Neural progenitor cell (in vitro differentiated cells): ENCODE data around the gene BCL2L11. TPM values are rescaled to one million over a fixed set of nuclear protein-coding genes. Genes with fewer than 3 reads are reported as not detected.

ENCODE experiments used
- DNase-seq: peaks from one replicate; pipeline ENCODE4 v3.0.0-alpha.2; 2016; ENCODE audit warnings: low spot score
- H2AFZ ChIP-seq: fragments of 200-600 bp; sonication (generic); replicated peaks from 2 replicates; pipeline ENCODE4 v1.6.1; 2016; ENCODE audit warnings: antibody characterized with exemption
- H3F3A ChIP-seq: fragments of 200-600 bp; sonication (generic); 2 replicates; pipeline ENCODE4 v1.6.1; 2016; ENCODE audit warnings: antibody characterized with exemption, low read depth
- H3K27ac ChIP-seq: fragments of 200-600 bp; sonication (generic); 2 replicates; pipeline ENCODE4 v1.5.1; 2016; ENCODE audit warnings: mild to moderate bottlenecking
- H3K27me3 ChIP-seq: fragments of 200-600 bp; sonication (generic); 2 replicates; pipeline ENCODE4 v1.6.1; 2016; ENCODE audit warnings: mild to moderate bottlenecking, moderate library complexity
- H3K36me3 ChIP-seq: fragments of 200-600 bp; sonication (generic); 2 replicates; pipeline ENCODE4 v1.5.1; 2016
- H3K4me1 ChIP-seq: fragments of 200-600 bp; sonication (generic); 2 replicates; pipeline ENCODE4 v1.6.1; 2016; ENCODE audit warnings: mixed run types
- H3K4me2 ChIP-seq: fragments of 200-600 bp; sonication (generic); 2 replicates; pipeline ENCODE4 v1.6.1; 2016
- H3K4me3 ChIP-seq: fragments of 200-600 bp; sonication (generic); 2 replicates; pipeline ENCODE4 v1.5.1; 2016
- H3K79me2 ChIP-seq: fragments of 200-600 bp; sonication (generic); 2 replicates; pipeline ENCODE4 v1.6.1; 2016; ENCODE audit warnings: low read depth
- H3K9ac ChIP-seq: fragments of 200-600 bp; sonication (generic); 2 replicates; pipeline ENCODE4 v1.6.1; 2016
- H3K9me3 ChIP-seq: fragments of 200-600 bp; sonication (generic); 2 replicates; pipeline ENCODE4 v1.5.1; 2016; ENCODE audit warnings: low read depth
- H4K20me1 ChIP-seq: fragments of 200-600 bp; sonication (generic); 2 replicates; pipeline ENCODE4 v1.6.1; 2016; ENCODE audit warnings: low read depth
- H3K27ac Mint-ChIP-seq: 3 replicates; pipeline ENCODE4 v1.8.0; 2021; ENCODE audit warnings: mixed read lengths
- H3K27me3 Mint-ChIP-seq: 2 replicates; pipeline ENCODE4 v1.8.0; 2022; ENCODE audit warnings: low read depth, mild to moderate bottlenecking, inconsistent platforms, moderate library complexity, mixed read lengths; ENCODE audit not compliant: insufficient read depth
- H3K36me3 Mint-ChIP-seq: 3 replicates; pipeline ENCODE4 v1.8.0; 2021; ENCODE audit warnings: mixed read lengths
- H3K4me1 Mint-ChIP-seq: 3 replicates; pipeline ENCODE4 v1.8.0; 2021; ENCODE audit warnings: mixed read lengths
- H3K4me3 Mint-ChIP-seq: 3 replicates; pipeline ENCODE4 v1.8.0; 2021; ENCODE audit warnings: mild to moderate bottlenecking, moderate library complexity, mixed read lengths
- H3K9me3 Mint-ChIP-seq: 3 replicates; pipeline ENCODE4 v1.8.0; 2020; ENCODE audit warnings: mixed read lengths
- EZH2 ChIP-seq: fragments of 200-600 bp; sonication (generic); IDR thresholded peaks from 2 replicates; pipeline ENCODE4 v1.6.1; 2017; ENCODE audit warnings: antibody characterized with exemption, mild to moderate bottlenecking, moderate library complexity
- EZH2phosphoT487 ChIP-seq: fragments of 200-600 bp; sonication (generic); IDR thresholded peaks from 2 replicates; pipeline ENCODE4 v1.6.1; 2017; ENCODE audit warnings: antibody characterized with exemption
- total RNA-seq: library from RNA; depleted of rRNA; stranded (reverse); fragments of >200 nt; gene quantifications from 2 replicates; pipeline ENCODE4 v1.2.3, GENCODE V29; 2015; ENCODE audit warnings: low replicate concordance
- TF ChIP-seq, protein P1 (sequence below): fragments of 200-600 bp; sonication (generic); IDR thresholded peaks from 2 replicates; pipeline ENCODE4 v1.5.1; 2017; ENCODE audit warnings: antibody characterized with exemption, mild to moderate bottlenecking

Gene BCL2L11
- total RNA-seq, 1 donor from 2014 or later, result 46.9 TPM

DNA sequence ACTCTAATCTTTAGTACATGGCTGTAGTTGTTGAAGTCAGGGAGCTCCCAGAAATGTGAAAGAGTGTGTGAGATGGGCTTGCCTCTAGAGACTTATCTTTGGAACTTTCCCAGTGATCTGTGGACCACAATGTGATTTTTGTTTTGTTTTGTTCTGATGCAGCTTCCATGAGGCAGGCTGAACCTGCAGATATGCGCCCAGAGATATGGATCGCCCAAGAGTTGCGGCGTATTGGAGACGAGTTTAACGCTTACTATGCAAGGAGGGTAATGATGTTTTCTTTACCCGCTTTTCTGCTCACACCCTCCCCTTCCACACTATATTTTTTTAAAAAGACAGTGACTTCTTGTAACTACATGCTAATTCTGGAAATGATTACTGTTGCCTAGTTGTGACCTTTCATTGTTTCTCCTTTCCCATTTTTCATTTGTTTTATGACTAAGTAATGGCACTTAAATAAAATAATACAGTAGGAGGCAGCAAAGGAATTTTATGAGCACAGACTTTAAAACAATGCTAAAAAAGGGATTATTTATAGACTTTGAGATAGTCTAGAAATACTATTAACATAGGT is 29.3 kb downstream of the BCL2L11 start:
- no peak for DNase-seq
- no peaks in the 10 kb centered on the region for H3K9me3 ChIP-seq
- peaks cover 37% of the 10 kb centered on the region for H3K36me3 Mint-ChIP-seq
- no peak overlapping the region for H3K9ac ChIP-seq
- peaks cover 93% of the 10 kb centered on the region for H3K79me2 ChIP-seq
- peaks cover 18% of the 10 kb centered on the region for H3K36me3 ChIP-seq
- no peaks in the 10 kb centered on the region for H3K27me3 Mint-ChIP-seq
- H3K27ac ChIP-seq, result no peak overlapping the region
- peaks cover 32% of the 10 kb centered on the region for H3K4me1 ChIP-seq
- no peak overlapping the region for H3K4me2 ChIP-seq
- no peak overlapping the region for H3K4me3 ChIP-seq
- H3F3A ChIP-seq, result peaks cover 3% of the 10 kb centered on the region
- H2AFZ ChIP-seq, result no peak overlapping the region
- H3K27me3 ChIP-seq, result no peaks in the 10 kb centered on the region
- peaks cover 96% of the 10 kb centered on the region for H4K20me1 ChIP-seq
- no peaks in the 10 kb centered on the region for H3K9me3 Mint-ChIP-seq
- TF ChIP-seq, protein P1, sequence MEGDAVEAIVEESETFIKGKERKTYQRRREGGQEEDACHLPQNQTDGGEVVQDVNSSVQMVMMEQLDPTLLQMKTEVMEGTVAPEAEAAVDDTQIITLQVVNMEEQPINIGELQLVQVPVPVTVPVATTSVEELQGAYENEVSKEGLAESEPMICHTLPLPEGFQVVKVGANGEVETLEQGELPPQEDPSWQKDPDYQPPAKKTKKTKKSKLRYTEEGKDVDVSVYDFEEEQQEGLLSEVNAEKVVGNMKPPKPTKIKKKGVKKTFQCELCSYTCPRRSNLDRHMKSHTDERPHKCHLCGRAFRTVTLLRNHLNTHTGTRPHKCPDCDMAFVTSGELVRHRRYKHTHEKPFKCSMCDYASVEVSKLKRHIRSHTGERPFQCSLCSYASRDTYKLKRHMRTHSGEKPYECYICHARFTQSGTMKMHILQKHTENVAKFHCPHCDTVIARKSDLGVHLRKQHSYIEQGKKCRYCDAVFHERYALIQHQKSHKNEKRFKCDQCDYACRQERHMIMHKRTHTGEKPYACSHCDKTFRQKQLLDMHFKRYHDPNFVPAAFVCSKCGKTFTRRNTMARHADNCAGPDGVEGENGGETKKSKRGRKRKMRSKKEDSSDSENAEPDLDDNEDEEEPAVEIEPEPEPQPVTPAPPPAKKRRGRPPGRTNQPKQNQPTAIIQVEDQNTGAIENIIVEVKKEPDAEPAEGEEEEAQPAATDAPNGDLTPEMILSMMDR, result no peak
- TF ChIP-seq EZH2 (no peak), EZH2phosphoT487 (no peak)
- H3K4me3 Mint-ChIP-seq, result no peak overlapping the region
- no peak overlapping the region for H3K27ac Mint-ChIP-seq
- H3K4me1 Mint-ChIP-seq, result peaks cover 24% of the 10 kb centered on the region

DNA sequence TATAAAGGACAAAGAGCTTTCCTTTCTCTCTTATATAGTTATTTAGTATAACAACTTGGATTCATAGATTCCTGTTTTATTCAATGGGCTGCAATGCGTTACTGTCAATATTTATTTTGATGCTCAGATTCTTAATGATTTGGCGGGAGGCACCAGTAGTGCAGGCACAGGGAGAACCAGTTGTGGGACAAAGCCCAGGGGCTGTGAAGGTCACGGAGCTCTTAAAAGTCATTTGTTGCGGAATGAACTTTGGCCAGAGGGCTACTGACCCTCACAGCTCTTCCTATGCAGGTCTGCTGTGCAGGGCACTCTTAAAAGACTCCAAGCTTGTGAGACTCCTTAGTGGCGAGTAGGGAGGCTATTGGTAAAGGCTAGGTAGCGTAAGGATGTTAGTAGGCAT is 34.0 kb downstream of the BCL2L11 start:
- DNase-seq, result no peak
- Histone ChIP-seq H3K27ac (no peak overlapping the region), H3K79me2 (peaks cover 93% of the 10 kb centered on the region), H3K4me2 (no peak overlapping the region), H3K27me3 (no peaks in the 10 kb centered on the region), H3K4me1 (peaks cover 5% of the 10 kb centered on the region), H4K20me1 (peaks cover 96% of the 10 kb centered on the region), H3K9ac (no peak overlapping the region), H3K4me3 (no peak overlapping the region), H3K36me3 (peaks cover 18% of the 10 kb centered on the region), H3F3A (peaks cover 3% of the 10 kb centered on the region), H2AFZ (no peak overlapping the region), H3K9me3 (no peaks in the 10 kb centered on the region)
- peaks cover 44% of the 10 kb centered on the region for H3K4me1 Mint-ChIP-seq
- peak overlapping the region; percentile 50 for H3K27ac Mint-ChIP-seq
- H3K9me3 Mint-ChIP-seq, result no peaks in the 10 kb centered on the region
- H3K36me3 Mint-ChIP-seq, result peaks cover 54% of the 10 kb centered on the region
- TF ChIP-seq, protein P1, result no peak
- TF ChIP-seq EZH2 (no peak), EZH2phosphoT487 (no peak)
- H3K4me3 Mint-ChIP-seq, result no peak overlapping the region
- peaks cover 3% of the 10 kb centered on the region for H3K27me3 Mint-ChIP-seq

DNA sequence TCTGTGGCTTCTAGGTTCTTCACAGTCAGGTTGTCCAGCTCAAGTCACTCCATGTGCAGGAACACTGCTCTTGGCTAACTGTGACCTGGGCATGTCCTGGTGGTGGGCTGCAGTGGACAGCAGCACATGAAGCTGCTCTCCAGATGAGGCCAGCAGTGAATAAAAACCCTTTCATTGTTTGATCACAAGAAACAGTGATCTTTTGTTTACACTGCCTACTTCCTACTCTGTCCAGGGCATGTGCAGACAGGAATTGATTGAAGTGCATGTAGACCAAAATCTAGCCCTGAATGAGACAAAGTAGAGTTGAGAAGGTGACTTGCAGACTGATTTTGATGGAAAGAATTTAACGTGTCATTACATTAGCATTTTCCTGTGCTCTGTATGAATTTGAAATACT is 34.9 kb downstream of the BCL2L11 start:
- Mint-ChIP-seq H3K4me3 (no peak overlapping the region), H3K4me1 (peaks cover 50% of the 10 kb centered on the region), H3K27me3 (peaks cover 3% of the 10 kb centered on the region), H3K9me3 (no peaks in the 10 kb centered on the region), H3K36me3 (peaks cover 51% of the 10 kb centered on the region), H3K27ac (no peak overlapping the region)
- Histone ChIP-seq H3F3A (peaks cover 3% of the 10 kb centered on the region), H3K4me3 (no peak overlapping the region), H3K4me1 (peaks cover 5% of the 10 kb centered on the region), H2AFZ (no peak overlapping the region), H4K20me1 (peaks cover 96% of the 10 kb centered on the region), H3K9ac (no peak overlapping the region), H3K79me2 (peaks cover 94% of the 10 kb centered on the region), H3K27me3 (no peaks in the 10 kb centered on the region), H3K4me2 (no peak overlapping the region), H3K36me3 (peaks cover 18% of the 10 kb centered on the region), H3K9me3 (no peaks in the 10 kb centered on the region), H3K27ac (no peak overlapping the region)
- TF ChIP-seq, protein P1, result no peak
- TF ChIP-seq EZH2, result no peak
- no peak for TF ChIP-seq EZH2phosphoT487
- DNase-seq, result no peak
